CD4-positive, alpha-beta T cell treated with Interleukin-10 for 1 hour (primary cell): ENCODE results near the gene CREB5.
"Not testable (repeated sequence)": the region's sequence is repeated elsewhere in the genome, so short reads cannot be mapped to it uniquely, and the experiment has no call there.

ENCODE experiments used
- DNase-seq: peaks from one replicate; pipeline ENCODE4 v3.0.0-alpha.2; 2020

The CREB5 gene

DNA sequence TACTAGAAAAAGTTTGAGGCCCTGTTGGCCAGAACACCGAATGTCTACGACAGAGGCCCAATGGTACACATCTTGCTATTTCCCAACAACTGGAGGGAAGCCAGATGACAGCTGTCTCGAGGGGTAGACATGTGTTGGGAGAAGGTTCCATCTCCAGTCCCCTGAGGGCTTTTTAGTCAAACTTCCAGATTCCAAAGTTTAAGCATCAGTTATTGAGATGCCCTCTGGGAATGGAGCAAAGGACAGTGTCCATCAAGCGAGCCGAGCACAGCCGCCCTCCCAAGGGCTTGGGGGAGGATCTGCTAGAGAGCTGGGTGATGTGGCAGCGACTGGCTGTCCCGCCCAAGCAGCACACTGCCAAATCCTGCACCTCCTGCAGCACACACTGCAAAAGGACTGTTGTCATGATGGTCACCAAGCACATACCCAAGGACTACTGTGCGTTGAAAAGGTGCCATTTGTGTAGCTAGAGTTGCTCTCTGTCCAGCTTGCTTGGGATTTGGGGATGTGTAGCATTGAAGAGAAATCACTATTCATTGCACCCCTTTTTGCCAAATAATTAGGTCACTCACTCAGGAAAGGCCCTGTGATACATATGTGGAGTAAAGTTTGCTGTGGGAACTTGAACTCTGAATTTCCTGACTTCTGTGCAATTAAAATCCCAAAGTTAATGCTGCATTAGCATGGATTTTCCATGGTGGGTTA is 381.2 kb downstream of the CREB5 start:
- DNase-seq: no peak

DNA sequence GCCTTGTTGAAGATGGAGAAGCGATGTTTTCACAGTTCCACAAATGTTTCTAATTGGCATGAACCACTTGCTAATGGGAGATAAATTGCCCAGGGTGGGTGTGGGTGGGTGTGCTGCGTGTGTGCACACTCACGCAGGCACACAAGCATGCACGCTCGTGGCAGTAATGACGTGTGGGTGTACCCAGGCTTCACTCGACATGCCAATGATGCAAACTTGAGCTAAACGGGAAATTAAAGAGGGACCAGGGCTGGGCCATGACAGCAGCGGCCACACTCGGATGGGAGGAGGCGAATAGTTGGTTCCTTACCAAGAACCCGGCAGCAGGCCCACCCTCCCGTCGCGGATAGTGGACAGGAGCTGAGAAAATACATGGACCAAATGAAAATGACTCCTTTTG is 386.0 kb downstream of the CREB5 start:
- DNase-seq: no peak

DNA sequence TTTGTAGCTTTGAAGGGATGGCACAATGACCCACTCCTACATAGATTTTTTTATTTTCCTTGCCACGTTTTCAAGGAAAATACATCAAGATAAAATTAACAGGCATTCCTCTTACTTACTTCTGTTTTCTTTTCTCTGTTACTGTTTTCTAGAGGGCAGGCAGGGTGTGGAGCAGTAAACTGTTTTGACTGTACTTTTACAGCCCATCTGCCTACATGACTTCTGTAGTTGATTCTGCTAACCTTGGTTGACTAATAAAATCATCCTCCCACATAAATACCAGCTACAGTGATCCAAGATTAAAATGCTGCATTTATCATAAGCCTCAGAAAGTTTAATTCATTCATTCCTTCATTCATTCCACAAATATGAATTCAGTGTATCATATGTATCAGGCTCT is 387.3 kb downstream of the CREB5 start:
- DNase-seq: no peak

GRCh38 chr7:28800150-28800549 is 387.8 kb downstream of the CREB5 start:
- no peak for DNase-seq

DNA sequence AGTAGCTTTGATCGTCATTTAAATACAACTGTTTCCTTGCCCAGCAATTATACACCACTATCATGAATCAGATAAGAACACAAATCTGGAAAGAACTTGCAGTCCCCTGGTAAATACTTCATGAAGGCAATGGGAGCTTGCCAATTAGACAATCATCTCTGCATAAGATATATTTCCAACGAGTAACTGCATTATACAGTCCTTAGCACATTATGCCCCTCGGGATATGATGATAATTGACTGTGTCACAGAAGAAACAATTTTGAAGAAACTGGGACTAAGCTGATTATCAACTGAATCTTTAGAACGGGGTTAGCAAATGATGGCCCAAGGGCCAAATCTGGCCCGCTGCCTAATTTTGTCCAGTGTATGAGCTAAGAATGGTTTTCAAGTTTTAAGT is 390.1 kb downstream of the CREB5 start:
- DNase-seq: no peak

- DNase-seq: no peak
Observed at GRCh38 chr7:28804157-28804556, 391.8 kb downstream of the CREB5 start.

- no peak for DNase-seq
Observed at GRCh38 chr7:28804990-28805389, 392.7 kb downstream of the CREB5 start.

GRCh38 chr7:28806841-28807240 is 394.5 kb downstream of the CREB5 start:
- no peak for DNase-seq

- DNase-seq: no peak
Observed at GRCh38 chr7:28807396-28807994, 395.2 kb downstream of the CREB5 start.

DNA sequence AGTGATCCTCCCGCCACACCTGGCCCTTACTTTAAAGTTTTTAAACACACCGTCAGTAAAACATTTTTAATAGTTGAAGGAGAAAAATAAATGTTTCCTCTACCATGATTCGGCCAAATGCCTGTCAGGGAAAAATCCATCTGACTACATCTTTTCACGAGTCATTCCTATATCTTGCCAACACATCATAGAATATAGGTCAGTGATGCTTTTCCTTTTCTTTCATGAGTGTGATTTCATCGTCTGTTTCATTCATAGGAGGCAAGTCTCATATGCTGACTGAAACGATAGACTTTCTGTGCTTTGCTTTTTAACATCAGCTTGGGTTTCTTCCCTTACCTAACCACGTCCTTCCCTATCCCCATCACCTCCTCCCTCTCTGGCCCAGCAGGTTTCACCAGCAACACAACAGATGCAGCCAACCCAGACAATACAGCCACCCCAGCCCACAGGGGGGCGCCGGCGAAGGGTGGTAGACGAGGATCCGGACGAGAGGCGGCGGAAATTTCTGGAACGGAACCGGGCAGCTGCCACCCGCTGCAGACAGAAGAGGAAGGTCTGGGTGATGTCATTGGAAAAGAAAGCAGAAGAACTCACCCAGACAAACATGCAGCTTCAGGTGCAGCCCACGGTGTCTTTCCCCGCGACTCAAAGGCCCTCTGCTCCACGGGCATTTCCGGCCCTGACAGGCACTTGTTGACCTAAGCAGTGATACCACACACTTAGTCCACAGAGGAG is 396.6 kb downstream of the CREB5 start:
- no peak for DNase-seq

GRCh38 chr7:28811008-28811407 is 398.7 kb downstream of the CREB5 start:
- DNase-seq: no peak

DNA sequence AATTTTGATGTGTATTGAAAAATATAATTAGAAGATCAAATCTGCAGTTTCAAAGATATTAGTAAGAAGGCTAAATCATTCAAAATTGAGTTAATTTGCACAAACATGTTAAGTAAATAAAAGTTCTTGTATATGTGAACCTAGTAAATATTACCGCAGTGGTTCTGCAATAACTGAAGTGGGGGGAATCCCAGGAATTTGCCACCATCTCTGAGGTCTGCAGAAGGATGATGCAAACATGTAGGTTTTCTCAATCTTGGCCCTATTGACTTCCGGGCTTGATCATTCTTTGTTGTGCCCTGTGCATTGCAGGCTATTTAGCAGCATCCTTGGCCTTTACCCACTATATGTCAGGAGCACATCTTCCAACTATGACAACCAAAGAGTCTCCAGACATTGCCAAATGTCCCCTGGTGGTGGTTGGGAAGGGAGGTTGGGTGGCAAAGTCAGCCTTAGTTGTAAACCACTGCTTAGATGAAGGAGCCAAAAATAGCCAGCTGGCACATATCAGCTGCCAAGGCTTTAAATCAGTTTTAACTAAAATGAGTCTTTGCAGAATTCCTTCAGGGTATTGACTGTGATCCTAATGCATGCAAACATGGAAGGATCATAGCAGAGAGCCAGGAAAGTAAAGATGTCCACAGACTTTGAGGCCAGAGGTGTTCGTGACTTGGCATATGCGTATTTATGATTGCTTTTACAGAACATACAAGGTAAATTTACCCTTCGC is 399.5 kb downstream of the CREB5 start:
- DNase-seq: no peak

DNA sequence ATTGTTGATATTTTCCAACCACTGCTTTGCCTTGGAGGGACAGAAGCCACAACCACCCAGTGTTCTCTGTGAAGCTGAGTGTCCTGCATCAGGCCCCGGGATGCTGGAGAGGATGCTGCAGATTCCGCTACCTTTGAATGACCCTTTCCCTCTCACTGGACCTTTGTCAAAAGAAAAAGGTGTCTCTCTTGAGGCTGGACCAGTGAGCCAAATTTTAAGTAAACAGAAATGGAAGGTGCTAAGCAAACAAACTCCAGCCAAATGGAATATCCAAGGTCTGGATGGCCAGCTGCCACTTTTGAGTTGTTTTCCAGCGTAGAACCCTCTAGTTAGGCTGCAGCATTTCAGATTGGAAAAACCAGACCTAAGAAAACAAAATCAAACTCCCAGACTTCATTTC is 400.3 kb downstream of the CREB5 start:
- DNase-seq: no peak

GRCh38 chr7:28813243-28813962 is 401.1 kb downstream of the CREB5 start:
- no peak for DNase-seq

- DNase-seq: no peak
Observed at GRCh38 chr7:28815369-28815927, 403.1 kb downstream of the CREB5 start.

DNA sequence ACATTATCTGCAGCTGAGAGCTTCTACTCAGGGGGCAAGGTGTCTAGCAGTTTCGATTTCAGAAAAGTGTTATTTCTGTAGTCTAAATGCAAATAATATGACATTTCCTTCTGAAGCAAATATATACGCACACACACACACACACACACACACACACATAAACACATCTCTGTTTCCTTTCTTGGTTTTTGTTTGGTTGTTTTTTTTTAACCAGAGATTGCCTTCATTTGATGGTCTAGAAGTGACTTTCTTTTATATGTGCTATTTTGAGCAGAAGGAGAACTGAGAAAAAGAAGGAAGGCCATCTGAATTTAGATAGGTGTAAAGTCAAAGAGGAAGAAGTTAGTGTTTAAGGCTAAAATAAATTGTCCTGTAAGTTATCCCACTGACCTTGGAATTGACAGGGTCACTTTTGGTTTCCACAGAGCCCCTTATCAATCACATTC is 403.6 kb downstream of the CREB5 start:
- DNase-seq: no peak

- DNase-seq: no peak
Observed at GRCh38 chr7:28818996-28819395, 406.7 kb downstream of the CREB5 start.

DNA sequence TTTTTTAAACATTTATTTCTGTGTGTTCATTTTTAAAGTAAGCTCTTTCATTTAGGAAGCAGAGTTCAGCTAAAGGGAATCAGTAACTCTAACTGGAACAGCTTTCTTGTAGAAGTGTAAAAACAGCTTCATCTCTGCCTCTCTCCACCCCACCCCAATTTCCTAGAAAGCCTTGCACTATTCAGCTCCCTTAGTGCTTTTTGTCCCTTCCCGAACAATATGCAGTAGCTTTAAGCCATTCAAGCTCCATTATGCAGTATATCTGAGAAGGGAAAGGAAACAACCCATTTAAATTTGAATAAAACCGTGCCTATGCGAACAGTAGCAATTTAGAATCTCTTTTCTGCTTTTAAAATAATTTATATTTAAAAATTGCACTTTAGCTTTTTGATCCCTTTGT is 411.3 kb downstream of the CREB5 start:
- DNase-seq: no peak

GRCh38 chr7:28825817-28826448 is 413.6 kb downstream of the CREB5 start:
- DNase-seq: not testable (repeated sequence)

DNA sequence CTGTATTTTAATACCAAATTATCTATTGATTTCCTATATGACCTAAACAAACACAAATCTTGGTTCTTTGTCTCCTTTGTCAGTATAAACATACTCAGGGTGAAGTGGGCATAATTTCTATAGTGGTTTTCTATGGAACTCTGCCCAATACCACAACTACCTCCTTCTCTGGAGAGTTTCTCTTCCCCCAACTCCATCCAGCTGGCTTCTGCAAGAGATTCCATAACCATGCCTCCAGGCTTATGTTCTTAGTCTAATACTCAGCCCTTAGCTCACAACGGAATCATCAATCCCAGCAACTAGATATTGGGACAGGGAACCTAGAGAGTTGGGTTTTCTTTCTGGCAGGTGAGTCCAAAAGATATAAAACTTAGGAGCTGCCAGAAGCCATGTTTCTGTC is 418.5 kb downstream of the CREB5 start:
- no peak for DNase-seq

- no peak for DNase-seq
Observed at GRCh38 chr7:28832669-28833068, 420.4 kb downstream of the CREB5 start.

DNA sequence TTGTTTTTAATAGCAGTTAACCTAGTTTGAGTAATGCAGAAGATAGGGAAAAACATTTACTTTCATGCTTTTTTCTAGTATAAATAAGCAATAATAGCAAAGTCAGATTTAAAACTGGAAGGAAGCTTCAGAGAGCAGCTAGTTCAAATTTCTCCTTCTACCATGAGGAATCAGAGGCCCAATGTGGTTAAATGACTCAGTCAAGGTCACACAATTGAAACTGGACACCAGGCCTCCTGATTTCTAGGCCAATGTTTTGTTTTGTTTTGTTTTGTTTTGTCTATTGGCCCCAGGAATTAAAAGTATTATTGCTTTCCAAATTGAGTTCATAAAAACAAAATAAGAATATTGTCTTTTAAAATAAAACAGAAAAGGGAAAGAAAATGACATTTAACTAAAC is 423.5 kb downstream of the CREB5 start:
- DNase-seq: no peak
